Activated T-cell treated with anti-CD3 and anti-CD28 coated beads, Interleukin-2, amount 50 U/mL, for 1 hour (primary cell): ENCODE data around the gene MTF1.

Experiments used
- DNase-seq: peaks from one replicate; pipeline ENCODE4 v3.0.0-alpha.2; 2020

MTF1 gene

GRCh38 chr1:37866491-37866890, 7.1 kb upstream of the MTF1 start:
- no peak for DNase-seq

GRCh38 chr1:37865348-37866120, 6.1 kb upstream of the MTF1 start:
- no peak for DNase-seq

- no peak for DNase-seq
Measured at GRCh38 chr1:37862330-37862729, 2.9 kb upstream of the MTF1 start.

GRCh38 chr1:37861151-37861550, 1.8 kb upstream of the MTF1 start:
- no peak for DNase-seq

GRCh38 chr1:37860346-37860666, 914 bp upstream of the MTF1 start:
- no peak for DNase-seq

- no peak for DNase-seq
Measured at GRCh38 chr1:37858931-37859506, 373 bp downstream of the MTF1 start.

- no peak for DNase-seq
Measured at GRCh38 chr1:37854406-37854805, 5.0 kb downstream of the MTF1 start.

- no peak for DNase-seq
Measured at GRCh38 chr1:37853157-37853556, 6.2 kb downstream of the MTF1 start.

GRCh38 chr1:37851782-37852210, 7.6 kb downstream of the MTF1 start:
- DNase-seq = no peak

- DNase-seq = no peak
Measured at GRCh38 chr1:37851262-37851661, 8.1 kb downstream of the MTF1 start.

GRCh38 chr1:37850352-37850955, 8.9 kb downstream of the MTF1 start:
- DNase-seq = no peak

GRCh38 chr1:37849480-37849879, 9.9 kb downstream of the MTF1 start:
- no peak for DNase-seq

GRCh38 chr1:37846647-37847339, 12.6 kb downstream of the MTF1 start:
- no peak for DNase-seq

- no peak for DNase-seq
Measured at GRCh38 chr1:37845786-37846185, 13.6 kb downstream of the MTF1 start.

- DNase-seq = no peak
Measured at GRCh38 chr1:37845049-37845646, 14.2 kb downstream of the MTF1 start.

- DNase-seq = no peak
Measured at GRCh38 chr1:37844536-37844935, 14.9 kb downstream of the MTF1 start.

GRCh38 chr1:37841652-37842051, 17.7 kb downstream of the MTF1 start:
- no peak for DNase-seq

- DNase-seq = no peak
Measured at GRCh38 chr1:37840711-37841110, 18.7 kb downstream of the MTF1 start.

- DNase-seq = no peak
Measured at GRCh38 chr1:37839676-37840075, 19.7 kb downstream of the MTF1 start.

- no peak for DNase-seq
Measured at GRCh38 chr1:37836788-37837187, 22.6 kb downstream of the MTF1 start.

GRCh38 chr1:37831809-37832208, 27.6 kb downstream of the MTF1 start:
- DNase-seq = no peak

- no peak for DNase-seq
Measured at GRCh38 chr1:37831109-37831508, 28.3 kb downstream of the MTF1 start.

GRCh38 chr1:37828410-37829074, 30.9 kb downstream of the MTF1 start:
- DNase-seq = no peak
